Liver (tissue), 9 donors: ENCODE measurements around the gene BAIAP2. TPM values are rescaled to one million over a fixed set of nuclear protein-coding genes. Genes with fewer than 3 reads are reported as not detected.

Experiments
- DNase-seq: peaks from one replicate; pipeline ENCODE4 v3.0.0-alpha.2; 2017; ENCODE audit warnings: low spot score
- H3K27ac ChIP-seq, 2 donors: one replicate each; pipeline ENCODE4 v1.7.0; 2013; ENCODE audit warnings: inconsistent platforms in 2 of 2, low read length in 2 of 2, control low read depth in 1 of 2, low read depth in 1 of 2, mild to moderate bottlenecking in 1 of 2
- H3K27me3 ChIP-seq, 4 donors: one replicate each; pipeline versions ENCODE4 v1.6.1 to v1.7.0; 2013; ENCODE audit warnings: low read length in 3 of 4, inconsistent platforms in 1 of 4, mild to moderate bottlenecking in 1 of 4, moderate library complexity in 1 of 4; ENCODE audit not compliant: control insufficient read depth in 4 of 4, insufficient read depth in 4 of 4
- H3K36me3 ChIP-seq, 4 donors: one replicate each; pipeline versions ENCODE4 v1.6.1 to v1.7.0; 2013; ENCODE audit warnings: low read length in 3 of 4, mild to moderate bottlenecking in 3 of 4, low read depth in 1 of 4, moderate library complexity in 1 of 4; ENCODE audit not compliant: control insufficient read depth in 4 of 4, insufficient read depth in 3 of 4
- H3K4me1 ChIP-seq, 4 donors: one replicate each; pipeline versions ENCODE4 v1.6.1 to v1.7.0; 2013; ENCODE audit warnings: low read length in 3 of 4, mild to moderate bottlenecking in 3 of 4, moderate library complexity in 1 of 4; ENCODE audit not compliant: control insufficient read depth in 4 of 4, insufficient read depth in 4 of 4
- H3K4me3 ChIP-seq, 3 donors: one replicate each; pipeline versions ENCODE4 v1.6.1 to v1.7.0; 2013; ENCODE audit warnings: low read length in 3 of 3, control low read depth in 1 of 3, low read depth in 1 of 3, mild to moderate bottlenecking in 1 of 3
- H3K9ac ChIP-seq, 2 donors: one replicate each; pipeline ENCODE4 v1.7.0; 2013; ENCODE audit warnings: low read length in 2 of 2, mild to moderate bottlenecking in 2 of 2, moderate library complexity in 2 of 2, control low read depth in 1 of 2, low read depth in 1 of 2
- H3K9me3 ChIP-seq, 4 donors: one replicate each; pipeline versions ENCODE4 v1.6.1 to v1.7.0; 2013; ENCODE audit warnings: low read length in 3 of 4; ENCODE audit not compliant: control insufficient read depth in 4 of 4
- ATF3 ChIP-seq: IDR thresholded peaks from 2 replicates; pipeline ENCODE4 v1.6.1; 2016; ENCODE audit warnings: antibody characterized with exemption
- CTCF ChIP-seq: fragments of 150-350 bp; IDR thresholded peaks from 2 replicates; pipeline ENCODE4 v1.5.1; 2017; ENCODE audit warnings: improper control_type of control experiment, low read depth, low read length; ENCODE audit not compliant: missing input control
- FOXA1 ChIP-seq: IDR thresholded peaks from 2 replicates; pipeline ENCODE4 v1.6.1; 2016; ENCODE audit warnings: antibody characterized with exemption
- FOXA2 ChIP-seq: IDR thresholded peaks from 2 replicates; pipeline ENCODE4 v1.6.1; 2016; ENCODE audit warnings: antibody characterized with exemption
- GABPA ChIP-seq, 2 donors: IDR thresholded peaks in 1 of 2; conservative IDR thresholded peaks in 1 of 2; 2 replicates each; pipeline ENCODE4 v1.6.1; 2016; ENCODE audit warnings: antibody characterized with exemption in 2 of 2, mild to moderate bottlenecking in 1 of 2, moderate library complexity in 1 of 2
- HNF4A ChIP-seq, 2 donors: conservative IDR thresholded peaks; 2 replicates each; pipeline ENCODE4 v1.6.1; 2016; ENCODE audit warnings: antibody characterized with exemption in 2 of 2, mild to moderate bottlenecking in 2 of 2
- HNF4G ChIP-seq: IDR thresholded peaks from 2 replicates; pipeline ENCODE4 v1.6.1; 2016; ENCODE audit warnings: antibody characterized with exemption
- JUND ChIP-seq, 2 donors: IDR thresholded peaks; 2 replicates each; pipeline ENCODE4 v1.6.1; 2016; ENCODE audit warnings: antibody characterized with exemption in 2 of 2
- MAX ChIP-seq: IDR thresholded peaks from 2 replicates; pipeline ENCODE4 v1.6.1; 2016; ENCODE audit warnings: antibody characterized with exemption
- NR2F2 ChIP-seq: IDR thresholded peaks from 2 replicates; pipeline ENCODE4 v1.6.1; 2016; ENCODE audit warnings: antibody characterized with exemption
- RAD21 ChIP-seq, 2 donors: IDR thresholded peaks; 2 replicates each; pipeline ENCODE4 v1.6.1; 2016; ENCODE audit warnings: antibody characterized with exemption in 2 of 2, mild to moderate bottlenecking in 2 of 2
- REST ChIP-seq: IDR thresholded peaks from 2 replicates; pipeline ENCODE4 v1.6.1; 2016; ENCODE audit warnings: antibody characterized with exemption, mild to moderate bottlenecking
- RXRA ChIP-seq, 2 donors: IDR thresholded peaks; 2 replicates each; pipeline ENCODE4 v1.6.1; 2017 to 2018; ENCODE audit warnings: antibody characterized with exemption in 2 of 2, mild to moderate bottlenecking in 1 of 2
- SP1 ChIP-seq: IDR thresholded peaks from 2 replicates; pipeline ENCODE4 v1.6.1; 2018; ENCODE audit warnings: antibody characterized with exemption, mild to moderate bottlenecking
- TAF1 ChIP-seq: conservative IDR thresholded peaks from 2 replicates; pipeline ENCODE4 v1.6.1; 2016; ENCODE audit warnings: antibody characterized with exemption, mild to moderate bottlenecking
- YY1 ChIP-seq: IDR thresholded peaks from 2 replicates; pipeline ENCODE4 v1.6.1; 2016; ENCODE audit warnings: antibody characterized with exemption, mild to moderate bottlenecking
- ZBTB33 ChIP-seq: IDR thresholded peaks from 2 replicates; pipeline ENCODE4 v1.6.1; 2016; ENCODE audit warnings: antibody characterized with exemption
- WGBS: extraction: QIAGEN DNeasy Blood & Tissue Kit; methylation state at CpG from one replicate; pipeline ENCODE4 v1.1.7; 2013; 5-methylcytosine and 5-hydroxymethylcytosine counted together
- polyA plus RNA-seq, 2 donors: library from polyadenylated mRNA; stranded (reverse) in 1 of 2; unstranded in 1 of 2; fragments of 200-250 nt in 1 of 2; fragments of >200 nt in 1 of 2; fragmentation: Nextera tagmentation in 1 of 2; extraction: Ambion mirVana in 1 of 2; gene quantifications; one replicate each; pipeline versions ENCODE4 v1.2.1 to v1.2.3, GENCODE V29; 2013 to 2015
- total RNA-seq, 2 donors: library from RNA; depleted of rRNA; stranded (reverse); fragments of >200 nt; gene quantifications; one replicate each; pipeline ENCODE4 v1.2.3, GENCODE V29; 2014
- donor health status: healthy.
- donor health status: healthy.
- donor health status: healthy.
- donor health status: healthy.
- donor health status: healthy.

BAIAP2 gene
- total and polyA plus RNA-seq, 4 donors: 8.1 to 61.3 (median 44.9) TPM

- TF ChIP-seq JUND (IDR thresholded peaks at IDR 0.05) (no peak), GABPA (IDR thresholded peaks at IDR 0.05 in 1 of 2, conservative IDR thresholded peaks at IDR 0.05 in 1 of 2) (no peak), SP1 (no peak), FOXA1 (no peak), FOXA2 (no peak), MAX (no peak), NR2F2 (no peak), ZBTB33 (no peak)
- Histone ChIP-seq H3K36me3 (peaks cover 0 to 13% (median 0%) of the 10 kb centered on the region in 4 donors), H3K9ac (no peak overlapping the region), H3K4me3 (no peak overlapping the region), H3K9me3 (no peaks in the 10 kb centered on the region), H3K4me1 (peaks cover 10 to 44% (median 23%) of the 10 kb centered on the region in 4 donors), H3K27me3 (no peaks in the 10 kb centered on the region), H3K27ac (peak overlapping the region; percentile 2 to 28)
- 88% methylated on average over 22 of the region's 22 CpGs for WGBS
- DNase-seq: no peak
Observed at GRCh38 chr17:81115749-81116464, 81.0 kb downstream of the BAIAP2 start.

GRCh38 chr17:81116704-81117103, 81.8 kb downstream of the BAIAP2 start:
- Histone ChIP-seq H3K36me3 (peaks cover 0 to 5% (median 0%) of the 10 kb centered on the region in 4 donors), H3K9me3 (no peaks in the 10 kb centered on the region), H3K27ac (peak overlapping the region; percentile 2 to 28), H3K9ac (no peak overlapping the region), H3K27me3 (no peaks in the 10 kb centered on the region), H3K4me1 (peaks cover 10 to 44% (median 23%) of the 10 kb centered on the region in 4 donors), H3K4me3 (no peak overlapping the region)
- TF ChIP-seq RAD21 (IDR thresholded peaks at IDR 0.05) (no peak), MAX (no peak), HNF4G (no peak), TAF1 (no peak), ZBTB33 (no peak), ATF3 (no peak), SP1 (peak; percentile 47), GABPA (IDR thresholded peaks at IDR 0.05 in 1 of 2, conservative IDR thresholded peaks at IDR 0.05 in 1 of 2) (peak in 1 of 2 donors; percentile 67), REST (peak; percentile 21), JUND (IDR thresholded peaks at IDR 0.05) (no peak), RXRA (IDR thresholded peaks at IDR 0.05) (peak in 1 of 2 donors; percentile 70), HNF4A (conservative IDR thresholded peaks at IDR 0.05) (peak; percentile 37 to 78), NR2F2 (no peak), YY1 (no peak), CTCF (no peak)
- DNase-seq: no peak
- WGBS: 46% methylated on average over 8 of the region's 8 CpGs
